NCI-H510A treated with DMSO at 0.1 percent for 48 hours (cell line): ENCODE measurements around the gene EFNB2.
A peak's percentile ranks its signal among the peaks of the same experiment; 100 is the strongest.

Experiments
- DNase-seq: peaks from one replicate; lab custom pipeline; 2025; lab: John Stamatoyannopoulos, UW

The EFNB2 gene

GRCh38 chr13:106449096-106449495 lies 86.4 kb downstream of the EFNB2 start:
- peak; percentile 27 for DNase-seq

DNA sequence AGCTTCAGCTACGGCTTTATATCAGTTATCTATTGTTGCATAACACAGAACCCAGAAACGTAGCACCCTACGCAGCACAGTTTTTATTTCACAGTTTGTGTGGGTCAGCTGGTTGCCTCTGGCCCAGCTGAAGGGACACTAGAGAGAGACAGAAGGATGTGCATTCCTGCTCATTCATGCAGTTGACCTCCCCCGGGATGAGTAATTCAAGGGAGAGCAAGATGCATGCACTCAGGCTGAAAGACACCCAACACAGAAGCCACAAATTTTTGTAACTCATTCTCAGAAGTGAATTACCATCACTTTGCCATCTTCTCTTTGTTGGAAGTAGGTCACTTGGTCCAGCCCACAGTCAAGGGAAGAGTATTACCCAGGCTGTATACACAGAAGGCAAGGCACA lies 89.5 kb downstream of the EFNB2 start:
- no peak for DNase-seq

GRCh38 chr13:106443607-106444322 lies 91.7 kb downstream of the EFNB2 start:
- no peak for DNase-seq

- peak; percentile 43 for DNase-seq
Observed at GRCh38 chr13:106440866-106441265, 94.6 kb downstream of the EFNB2 start.
